RWPE1 (cell line): ENCODE results near the gene CIP2A.

Source experiments
- CTCF ChIA-PET: fragments of 350-600 bp; sonication (Branson Sonifier 250); formaldehyde crosslinking; extraction: SDS; loops from one replicate; lab custom pipeline; 2021; lab: Yijun Ruan, JAX
- POLR2A ChIA-PET: fragments of 400-600 bp; formaldehyde crosslinking; extraction: SDS; loops from one replicate; lab custom pipeline; 2020; ENCODE audit warnings: antibody characterized with exemption; ENCODE audit not compliant: low non-redundant PET; lab: Yijun Ruan, JAX
- DNase-seq: peaks from one replicate; pipeline ENCODE4 v3.0.0; 2012; ENCODE audit warnings: low spot score
- H3K27ac ChIP-seq: fragments of 450-650 bp; 2 replicates; pipeline ENCODE4 v1.5.1; 2017
- CTCF ChIP-seq: fragments of 450-650 bp; conservative IDR thresholded peaks from 2 replicates; pipeline ENCODE4 v1.5.1; 2017; ENCODE audit warnings: low read depth, mild to moderate bottlenecking

CIP2A gene

GRCh38 chr3:108548304-108548703 lies 40.9 kb downstream of the CIP2A start:
- TF ChIP-seq CTCF, result no peak
- CTCF ChIA-PET, result no interaction called here
- DNase-seq, result no peak
- no peak overlapping the region for H3K27ac ChIP-seq
- POLR2A ChIA-PET, result no interaction called here

- H3K27ac ChIP-seq, result no peak overlapping the region
- no peak for DNase-seq
- TF ChIP-seq CTCF, result no peak
- CTCF ChIA-PET, result interaction anchor here (0.6 to 0.7 kb wide), 2 partner anchors 22 to 311 kb away, joined by 3 read pairs; no protein-coding TSS in a partner anchor
- POLR2A ChIA-PET, result no interaction called here
These were observed 42.5 kb downstream of the CIP2A start for GRCh38 chr3:108546692-108547091.

GRCh38 chr3:108546247-108546646 lies 43.0 kb downstream of the CIP2A start:
- ChIA-PET POLR2A (no interaction called here), CTCF (interaction anchor here (0.6 to 0.7 kb wide), 2 partner anchors 22 to 312 kb away, joined by 3 read pairs; no protein-coding TSS in a partner anchor)
- no peak for TF ChIP-seq CTCF
- no peak overlapping the region for H3K27ac ChIP-seq
- DNase-seq, result no peak

- ChIA-PET POLR2A (no interaction called here), CTCF (interaction anchor here (0.6 kb wide), 1 partner anchor 625 kb away, joined by 5 read pairs; no protein-coding TSS in a partner anchor)
- no peak for TF ChIP-seq CTCF
- no peak overlapping the region for H3K27ac ChIP-seq
- DNase-seq, result no peak
These were observed 51.2 kb downstream of the CIP2A start for GRCh38 chr3:108538083-108538482.

GRCh38 chr3:108528459-108529252 lies 60.6 kb downstream of the CIP2A start:
- DNase-seq, result no peak
- no peak overlapping the region for H3K27ac ChIP-seq
- POLR2A ChIA-PET, result no interaction called here
- TF ChIP-seq CTCF, result no peak
- CTCF ChIA-PET, result no interaction called here

- no peak for TF ChIP-seq CTCF
- no peak for DNase-seq
- ChIA-PET CTCF (no interaction called here), POLR2A (no interaction called here)
- no peak overlapping the region for H3K27ac ChIP-seq
These were observed 61.4 kb downstream of the CIP2A start for GRCh38 chr3:108527817-108528216.
